ENCODE measurements around the gene DGKZ.

DGKZ gene

DNA sequence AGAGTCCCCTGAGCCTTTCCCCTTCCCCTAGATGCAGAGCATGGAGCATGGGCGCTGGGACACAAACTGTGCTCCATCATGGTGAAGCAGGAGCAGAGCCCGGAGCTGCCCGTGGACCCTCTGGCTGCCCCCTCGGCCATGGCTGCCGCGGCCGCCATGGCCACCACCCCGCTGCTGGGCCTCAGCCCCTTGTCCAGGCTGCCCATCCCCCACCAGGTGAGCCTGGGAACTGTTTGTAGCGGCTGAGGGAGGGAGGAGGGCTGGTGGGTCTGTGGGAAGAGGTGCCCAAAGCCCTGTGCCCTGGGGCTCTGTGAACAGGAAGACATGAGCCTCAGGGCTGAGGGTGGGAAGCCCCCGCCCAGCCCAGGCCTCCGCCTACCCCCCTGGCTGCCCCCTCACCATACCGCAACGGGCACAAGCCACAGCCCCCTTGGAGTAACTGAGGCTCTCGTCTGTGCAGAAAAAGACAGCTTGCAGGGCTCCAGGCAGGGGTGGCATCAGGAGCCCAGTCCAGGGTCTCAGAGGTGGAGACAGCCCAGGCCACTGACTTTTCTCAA, 39.4 kb upstream of the DGKZ start:
- H3K79me2 ChIP-seq (ENCODE audit: insufficient read depth, low read length) = no peaks in the 10 kb centered on the region
- H3K9ac ChIP-seq (ENCODE audit: low read length) = no peak overlapping the region
- H4K20me1 ChIP-seq (ENCODE audit: insufficient read depth, low read length) = no peaks in the 10 kb centered on the region
- H3K4me3 ChIP-seq (ENCODE audit: low read depth, low read length, poor library complexity, severe bottlenecking) = no peak overlapping the region
- no peak overlapping the region for H3K27ac ChIP-seq (ENCODE audit: low read depth, low read length, poor library complexity, severe bottlenecking)
- H3K36me3 ChIP-seq (ENCODE audit: insufficient read depth, low read length) = no peaks in the 10 kb centered on the region
- TF ChIP-seq, protein P1, sequence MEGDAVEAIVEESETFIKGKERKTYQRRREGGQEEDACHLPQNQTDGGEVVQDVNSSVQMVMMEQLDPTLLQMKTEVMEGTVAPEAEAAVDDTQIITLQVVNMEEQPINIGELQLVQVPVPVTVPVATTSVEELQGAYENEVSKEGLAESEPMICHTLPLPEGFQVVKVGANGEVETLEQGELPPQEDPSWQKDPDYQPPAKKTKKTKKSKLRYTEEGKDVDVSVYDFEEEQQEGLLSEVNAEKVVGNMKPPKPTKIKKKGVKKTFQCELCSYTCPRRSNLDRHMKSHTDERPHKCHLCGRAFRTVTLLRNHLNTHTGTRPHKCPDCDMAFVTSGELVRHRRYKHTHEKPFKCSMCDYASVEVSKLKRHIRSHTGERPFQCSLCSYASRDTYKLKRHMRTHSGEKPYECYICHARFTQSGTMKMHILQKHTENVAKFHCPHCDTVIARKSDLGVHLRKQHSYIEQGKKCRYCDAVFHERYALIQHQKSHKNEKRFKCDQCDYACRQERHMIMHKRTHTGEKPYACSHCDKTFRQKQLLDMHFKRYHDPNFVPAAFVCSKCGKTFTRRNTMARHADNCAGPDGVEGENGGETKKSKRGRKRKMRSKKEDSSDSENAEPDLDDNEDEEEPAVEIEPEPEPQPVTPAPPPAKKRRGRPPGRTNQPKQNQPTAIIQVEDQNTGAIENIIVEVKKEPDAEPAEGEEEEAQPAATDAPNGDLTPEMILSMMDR (IDR thresholded peaks at IDR 0.05; ENCODE audit: low read length) = no peak
- no peak overlapping the region for H2AFZ ChIP-seq (ENCODE audit: low read length)
- no peaks in the 10 kb centered on the region for H3F3A ChIP-seq (ENCODE audit: insufficient read depth, low read length)
- 0 out of 2 replicates have a peak, but pooled peaks cover 3% of the 10 kb centered on the region for H3K27me3 ChIP-seq (ENCODE audit: insufficient read depth, low read length)
- H3K4me1 ChIP-seq (ENCODE audit: insufficient read depth, low read length, severe bottlenecking) = peaks cover 11% of the 10 kb centered on the region
- no peaks in the 10 kb centered on the region for H3K9me3 ChIP-seq (ENCODE audit: low read length)
- no peak overlapping the region for H3K4me2 ChIP-seq (ENCODE audit: low read length)
- H3K9me2 ChIP-seq (ENCODE audit: low read depth, low read length) = no peaks in the 10 kb centered on the region

DNA sequence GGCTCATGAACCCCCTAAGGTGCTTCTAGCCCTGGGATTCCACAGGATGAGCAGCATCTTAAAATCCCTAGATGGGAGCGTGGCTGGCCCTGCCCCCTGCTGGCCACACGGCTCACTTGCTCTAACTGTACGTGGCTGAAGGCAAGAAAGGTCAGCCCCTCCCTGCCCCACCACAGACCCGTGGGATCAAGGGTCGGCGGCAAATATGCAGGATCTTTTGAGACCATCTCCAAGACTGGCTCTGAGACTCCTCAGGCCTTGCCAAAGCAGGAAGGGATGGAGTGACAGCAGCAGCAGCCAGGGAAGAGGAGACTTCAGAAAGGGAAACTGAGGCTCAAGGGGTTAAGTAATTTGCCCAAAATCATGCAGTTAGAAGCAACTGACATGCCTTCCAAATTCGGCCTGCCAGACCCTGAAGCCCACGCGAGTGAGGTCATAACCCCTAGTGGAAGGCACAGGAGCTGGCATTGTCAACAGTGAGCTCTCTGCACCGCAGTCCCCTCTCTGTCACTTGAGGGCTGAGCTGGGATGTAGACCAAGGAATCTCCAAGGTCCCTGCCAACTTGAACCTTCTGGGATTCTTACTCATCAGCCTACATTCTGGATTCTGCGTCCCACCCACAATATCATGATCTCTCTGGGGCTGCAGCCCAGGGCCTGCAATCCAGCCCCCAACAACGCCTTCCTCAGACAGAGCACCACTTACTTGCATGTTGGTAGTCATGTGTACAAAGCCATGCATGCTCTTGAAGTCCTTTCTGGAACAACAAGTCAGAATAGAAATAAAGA, 38.4 kb upstream of the DGKZ start:
- 0 out of 2 replicates have a peak, but pooled peaks cover 3% of the 10 kb centered on the region for H3K27me3 ChIP-seq (ENCODE audit: insufficient read depth, low read length)
- H4K20me1 ChIP-seq (ENCODE audit: insufficient read depth, low read length) = no peaks in the 10 kb centered on the region
- H2AFZ ChIP-seq (ENCODE audit: low read length) = no peak overlapping the region
- H3F3A ChIP-seq (ENCODE audit: insufficient read depth, low read length) = no peaks in the 10 kb centered on the region
- no peaks in the 10 kb centered on the region for H3K9me2 ChIP-seq (ENCODE audit: low read depth, low read length)
- H3K9ac ChIP-seq (ENCODE audit: low read length) = no peak overlapping the region
- TF ChIP-seq EZH2 (IDR thresholded peaks at IDR 0.05; ENCODE audit: borderline replicate concordance, low read length) = no peak
- TF ChIP-seq, protein P1 (IDR thresholded peaks at IDR 0.05; ENCODE audit: low read length) = peak; percentile 95
- peaks cover 6% of the 10 kb centered on the region for H3K4me1 ChIP-seq (ENCODE audit: insufficient read depth, low read length, severe bottlenecking)
- H3K4me2 ChIP-seq (ENCODE audit: low read length) = no peak overlapping the region
- H3K36me3 ChIP-seq (ENCODE audit: insufficient read depth, low read length) = no peaks in the 10 kb centered on the region
- H3K4me3 ChIP-seq (ENCODE audit: low read depth, low read length, poor library complexity, severe bottlenecking) = no peak overlapping the region
- no peaks in the 10 kb centered on the region for H3K9me3 ChIP-seq (ENCODE audit: low read length)
- H3K79me2 ChIP-seq (ENCODE audit: insufficient read depth, low read length) = no peaks in the 10 kb centered on the region
- H3K27ac ChIP-seq (ENCODE audit: low read depth, low read length, poor library complexity, severe bottlenecking) = no peak overlapping the region

DNA sequence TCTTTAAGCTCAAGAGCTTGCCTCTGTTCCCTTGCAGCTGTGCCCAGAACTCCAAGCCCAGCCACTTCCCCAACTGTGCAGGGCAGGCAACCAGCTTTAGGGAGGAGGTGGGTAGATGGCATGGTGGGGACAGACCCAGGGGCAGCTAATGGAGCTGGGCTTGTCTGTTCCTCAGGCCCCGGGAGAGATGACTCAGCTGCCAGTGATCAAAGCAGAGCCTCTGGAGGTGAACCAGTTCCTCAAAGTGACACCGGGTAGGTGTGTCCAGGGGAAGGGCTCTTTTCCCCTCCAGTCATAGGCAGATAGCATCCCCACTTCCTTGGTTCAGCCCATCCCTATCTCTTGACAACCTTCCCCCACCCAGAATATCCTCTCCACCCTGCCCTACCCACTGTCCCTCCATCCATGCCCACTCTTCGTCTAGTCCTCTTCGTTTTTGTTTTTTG, 37.4 kb upstream of the DGKZ start:
- Histone ChIP-seq H3F3A (ENCODE audit: insufficient read depth, low read length) (no peaks in the 10 kb centered on the region), H2AFZ (ENCODE audit: low read length) (no peak overlapping the region), H3K27ac (ENCODE audit: low read depth, low read length, poor library complexity, severe bottlenecking) (no peak overlapping the region), H3K4me1 (ENCODE audit: insufficient read depth, low read length, severe bottlenecking) (peaks cover 6% of the 10 kb centered on the region), H3K79me2 (ENCODE audit: insufficient read depth, low read length) (no peaks in the 10 kb centered on the region), H3K9me3 (ENCODE audit: low read length) (no peaks in the 10 kb centered on the region), H3K9ac (ENCODE audit: low read length) (no peak overlapping the region), H3K4me3 (ENCODE audit: low read depth, low read length, poor library complexity, severe bottlenecking) (no peak overlapping the region), H3K4me2 (ENCODE audit: low read length) (no peak overlapping the region), H3K9me2 (ENCODE audit: low read depth, low read length) (no peaks in the 10 kb centered on the region), H3K36me3 (ENCODE audit: insufficient read depth, low read length) (no peaks in the 10 kb centered on the region), H4K20me1 (ENCODE audit: insufficient read depth, low read length) (no peaks in the 10 kb centered on the region), H3K27me3 (ENCODE audit: insufficient read depth, low read length) (0 out of 2 replicates have a peak, but pooled peaks cover 3% of the 10 kb centered on the region)
- no peak for TF ChIP-seq EZH2 (IDR thresholded peaks at IDR 0.05; ENCODE audit: borderline replicate concordance, low read length)
- TF ChIP-seq, protein P1 (IDR thresholded peaks at IDR 0.05; ENCODE audit: low read length) = no peak
